Peyer's patch (tissue), 4 donors: Measurements from ENCODE around the gene HNRNPA2B1. TPM values are rescaled to one million over a fixed set of nuclear protein-coding genes. Genes with fewer than 3 reads are reported as not detected.
"Not testable (repeated sequence)": the region's sequence is repeated elsewhere in the genome, so short reads cannot be mapped to it uniquely, and the experiment has no call there.

ENCODE experiments used
- DNase-seq, 3 donors: peaks; one replicate each; pipeline ENCODE4 v3.0.0-alpha.2; 2017 to 2019
- H3K27ac ChIP-seq, 4 donors: fragments of 200-600 bp; sonication (generic); one replicate each; pipeline ENCODE4 v1.5.1; 2016 to 2019
- H3K27me3 ChIP-seq, 2 donors: fragments of 200-600 bp; sonication (generic); one replicate each; pipeline ENCODE4 v1.5.1; 2019
- H3K36me3 ChIP-seq, 3 donors: fragments of 200-600 bp; sonication (generic); one replicate each; pipeline ENCODE4 v1.5.1; 2016 to 2019
- H3K4me1 ChIP-seq, 4 donors: fragments of 200-600 bp; sonication (generic); one replicate each; pipeline ENCODE4 v1.5.1; 2016 to 2019
- H3K4me3 ChIP-seq, 4 donors: fragments of 200-600 bp; sonication (generic); 1 replicate in 3 of 4; 2 replicates in 1 of 4; pipeline ENCODE4 v1.5.1; 2016 to 2019; ENCODE audit warnings: mild to moderate bottlenecking in 1 of 4
- H3K9me3 ChIP-seq, 4 donors: fragments of 200-600 bp; sonication (generic); one replicate each; pipeline ENCODE4 v1.5.1; 2016 to 2019; ENCODE audit warnings: mild to moderate bottlenecking in 1 of 4
- CTCF ChIP-seq, 6 experiments: fragments of 450-650 bp in 4 of 6; fragments of 200-600 bp in 2 of 6; sonication (generic) in 1 of 6; IDR thresholded peaks; one replicate each; pipeline ENCODE4 v1.5.1; 2017 to 2019; ENCODE audit warnings: antibody characterized with exemption in 6 of 6, mild to moderate bottlenecking in 3 of 6, moderate library complexity in 1 of 6
- POLR2A ChIP-seq, 2 donors: fragments of 450-650 bp; IDR thresholded peaks; one replicate each; pipeline ENCODE4 v1.5.1; 2017; ENCODE audit warnings: antibody characterized with exemption in 2 of 2, mild to moderate bottlenecking in 2 of 2, moderate library complexity in 2 of 2
- total RNA-seq, 4 donors: library from RNA; depleted of rRNA; stranded (reverse); fragments of >200 nt; gene quantifications; one replicate each; pipeline ENCODE4 v1.1.0, GENCODE V29; 2016

Gene HNRNPA2B1
- total RNA-seq, 4 donors from 2014 or later, result 184 to 526 (median 228) TPM

GRCh38 chr7:26185131-26185843, 15.3 kb downstream of the HNRNPA2B1 start:
- Histone ChIP-seq H3K4me3 (no peak overlapping the region), H3K36me3 (peaks cover 0 to 26% (median 2%) of the 10 kb centered on the region in 3 donors), H3K27ac (no peak overlapping the region), H3K4me1 (no peaks in the 10 kb centered on the region), H3K9me3 (no peaks in the 10 kb centered on the region), H3K27me3 (no peaks in the 10 kb centered on the region)
- DNase-seq, result no peak
- TF ChIP-seq CTCF (IDR thresholded peaks at IDR 0.05) (no peak), POLR2A (IDR thresholded peaks at IDR 0.05) (no peak)

GRCh38 chr7:26184281-26185101, 16.1 kb downstream of the HNRNPA2B1 start:
- H3K4me3 ChIP-seq, DNase-seq, H3K9me3 ChIP-seq, H3K4me1 ChIP-seq, H3K27me3 ChIP-seq, H3K27ac ChIP-seq: not testable (repeated sequence)
- peaks cover 0 to 18% (median 0%) of the 10 kb centered on the region in 3 donors for H3K36me3 ChIP-seq

GRCh38 chr7:26183545-26184280, 16.8 kb downstream of the HNRNPA2B1 start:
- peaks cover 0 to 10% (median 0%) of the 10 kb centered on the region in 3 donors for H3K36me3 ChIP-seq
- TF ChIP-seq POLR2A (IDR thresholded peaks at IDR 0.05), result no peak
- TF ChIP-seq CTCF (IDR thresholded peaks at IDR 0.05), result no peak
- H3K27me3 ChIP-seq, result no peaks in the 10 kb centered on the region
- DNase-seq, result no peak
- H3K4me3 ChIP-seq, result no peak overlapping the region
- no peaks in the 10 kb centered on the region for H3K4me1 ChIP-seq
- no peaks in the 10 kb centered on the region for H3K9me3 ChIP-seq
- H3K27ac ChIP-seq, result no peak overlapping the region

- Histone ChIP-seq H3K9me3 (no peaks in the 10 kb centered on the region), H3K27me3 (no peaks in the 10 kb centered on the region), H3K4me1 (no peaks in the 10 kb centered on the region), H3K27ac (no peak overlapping the region), H3K4me3 (no peak overlapping the region), H3K36me3 (peaks cover 0 to 4% (median 0%) of the 10 kb centered on the region in 3 donors)
- no peak for DNase-seq
- TF ChIP-seq CTCF (IDR thresholded peaks at IDR 0.05), result no peak
- TF ChIP-seq POLR2A (IDR thresholded peaks at IDR 0.05), result no peak
These were observed 17.8 kb downstream of the HNRNPA2B1 start for GRCh38 chr7:26182706-26183105.

GRCh38 chr7:26182283-26182682, 18.3 kb downstream of the HNRNPA2B1 start:
- TF ChIP-seq CTCF (IDR thresholded peaks at IDR 0.05), result no peak
- Histone ChIP-seq H3K9me3 (no peaks in the 10 kb centered on the region), H3K27me3 (no peaks in the 10 kb centered on the region), H3K36me3 (peaks cover 0 to 4% (median 0%) of the 10 kb centered on the region in 3 donors), H3K4me3 (no peak overlapping the region), H3K4me1 (no peaks in the 10 kb centered on the region), H3K27ac (no peak overlapping the region)
- no peak for DNase-seq
